Measurements from ENCODE around the gene FUT7. TPM values are rescaled to one million over a fixed set of nuclear protein-coding genes. Genes with fewer than 3 reads are reported as not detected.

Gene FUT7
- polyA plus RNA-seq, 3 donors, result 6.1 to 13.4 (median 10.5) TPM

- peak overlapping the region; percentile 14 to 79 for H3K27ac ChIP-seq (ENCODE audit: low read depth in 1 of 2, low read length in 2 of 2)
- H3K27me3 ChIP-seq (ENCODE audit: control insufficient read depth in 2 of 2, insufficient read depth in 2 of 2, low read length in 2 of 2), result peaks cover 0 to 44% of the 10 kb centered on the region in 2 donors
- no peak for DNase-seq
- Mint-ChIP-seq H3K36me3 (peaks cover 10% of the 10 kb centered on the region in 2 donors), H3K27me3 (ENCODE audit: low read depth in 3 of 3) (peaks cover 27 to 55% (median 51%) of the 10 kb centered on the region in 3 donors), H3K9me3 (peaks cover 0 to 17% (median 3%) of the 10 kb centered on the region in 7 donors), H3K4me3 (peak overlapping the region; percentile 81 to 89), H3K27ac (peak overlapping the region in 6 of 7 donors; percentile 23 to 86 (median 69)), H3K4me1 (peaks cover 46% of the 10 kb centered on the region)
- peak overlapping the region; percentile 79 for H2AFZ ChIP-seq (ENCODE audit: insufficient read depth, low read depth, low read length, poor library complexity, severe bottlenecking)
- peaks cover 20% of the 10 kb centered on the region for H3K79me2 ChIP-seq (ENCODE audit: insufficient read depth, low read length)
- TF ChIP-seq CTCF (IDR thresholded peaks at IDR 0.05), result no peak
- peak overlapping the region; percentile 73 for H3K9ac ChIP-seq (ENCODE audit: insufficient read depth, low read length, poor library complexity, severe bottlenecking)
- intact Hi-C loops (cut with micrococcal nuclease), result loop anchor here (2.0 to 5.0 kb wide), 2 partner anchors 39 to 202 kb away; partner anchors contain the start of genes FUT7 (in 1 of the 2) and TMEM141 (in 1 of the 2)
- peaks cover 6 to 9% of the 10 kb centered on the region in 2 donors for H3K36me3 ChIP-seq (replicated peaks in 1 of 2; ENCODE audit: control insufficient read depth in 1 of 2, insufficient read depth in 2 of 2, low read length in 2 of 2)
- 70% methylated on average over 10 of the region's 18 CpGs for WGBS (ENCODE audit: insufficient coverage)
- H4K20me1 ChIP-seq (ENCODE audit: insufficient read depth, low read length), result peaks cover 30% of the 10 kb centered on the region
- no peaks in the 10 kb centered on the region for H3K9me3 ChIP-seq (replicated peaks in 1 of 2; ENCODE audit: control insufficient read depth in 1 of 2, insufficient read depth in 1 of 2, low read length in 2 of 2)
- peaks cover 47 to 64% of the 10 kb centered on the region in 2 donors for H3K4me1 ChIP-seq (ENCODE audit: control insufficient read depth in 1 of 2, insufficient read depth in 2 of 2, low read length in 2 of 2)
- peak overlapping the region; percentile 97 for H3K4me2 ChIP-seq (replicated peaks; ENCODE audit: extremely low read depth, low read length, poor library complexity, severe bottlenecking)
- peak overlapping the region; percentile 67 to 88 (median 85) for H3K4me3 ChIP-seq (replicated peaks in 1 of 3; ENCODE audit: low read depth in 2 of 3, low read length in 3 of 3)
Measured at GRCh38 chr9:136992819-136993369, 39.0 kb downstream of the FUT7 start.

GRCh38 chr9:136991993-136992818 is 39.7 kb downstream of the FUT7 start, which contains the start of gene PAXX:
TSS of gene PAXX (plus strand) at chr9:136992422. CDS start at chr9:136992444, 22 bp downstream.
- H3K4me1 Mint-ChIP-seq, result peaks cover 40% of the 10 kb centered on the region
- Histone ChIP-seq H3K27me3 (ENCODE audit: control insufficient read depth in 2 of 2, insufficient read depth in 2 of 2, low read length in 2 of 2) (peaks cover 0 to 38% of the 10 kb centered on the region in 2 donors), H3K79me2 (ENCODE audit: insufficient read depth, low read length) (peaks cover 20% of the 10 kb centered on the region), H3K9ac (ENCODE audit: insufficient read depth, low read length, poor library complexity, severe bottlenecking) (peak within 1 kb of the TSS; percentile 73), H3K4me1 (ENCODE audit: control insufficient read depth in 1 of 2, insufficient read depth in 2 of 2, low read length in 2 of 2) (peaks cover 40 to 57% of the 10 kb centered on the region in 2 donors), H3K9me3 (replicated peaks in 1 of 2; ENCODE audit: control insufficient read depth in 1 of 2, insufficient read depth in 1 of 2, low read length in 2 of 2) (no peaks in the 10 kb centered on the region), H4K20me1 (ENCODE audit: insufficient read depth, low read length) (peaks cover 30% of the 10 kb centered on the region), H3K4me2 (replicated peaks; ENCODE audit: extremely low read depth, low read length, poor library complexity, severe bottlenecking) (peak within 1 kb of the TSS; percentile 97), H3K4me3 (replicated peaks in 1 of 3; ENCODE audit: low read depth in 2 of 3, low read length in 3 of 3) (peak within 1 kb of the TSS; percentile 67 to 88 (median 85)), H3K36me3 (replicated peaks in 1 of 2; ENCODE audit: control insufficient read depth in 1 of 2, insufficient read depth in 2 of 2, low read length in 2 of 2) (peaks cover 6 to 9% of the 10 kb centered on the region in 2 donors), H3K27ac (ENCODE audit: low read depth in 1 of 2, low read length in 2 of 2) (peak within 1 kb of the TSS; percentile 64 to 79), H2AFZ (ENCODE audit: insufficient read depth, low read depth, low read length, poor library complexity, severe bottlenecking) (peak within 1 kb of the TSS; percentile 79)
- WGBS (ENCODE audit: insufficient coverage), result under 1% methylated on average over 84 of the region's 92 CpGs
- H3K4me3 Mint-ChIP-seq, result peak within 1 kb of the TSS; percentile 81 to 89
- peaks cover 29 to 55% (median 53%) of the 10 kb centered on the region in 3 donors for H3K27me3 Mint-ChIP-seq (ENCODE audit: low read depth in 3 of 3)
- DNase-seq, result peak; percentile 84 to 88 (median 84)
- H3K27ac Mint-ChIP-seq, result peak within 1 kb of the TSS; percentile 79 to 93 (median 89)
- peaks cover 10% of the 10 kb centered on the region in 2 donors for H3K36me3 Mint-ChIP-seq
- H3K9me3 Mint-ChIP-seq, result peaks cover 0 to 17% (median 0%) of the 10 kb centered on the region in 7 donors
- no peak for TF ChIP-seq CTCF (IDR thresholded peaks at IDR 0.05)
- intact Hi-C loops (cut with micrococcal nuclease), result loop anchor here (2.0 to 5.0 kb wide), 2 partner anchors 40 to 201 kb away; partner anchors contain the start of genes FUT7 (in 1 of the 2) and TMEM141 (in 1 of the 2)

Data from CD14-positive monocyte (primary cell).